IMR-90 (cell line): ENCODE measurements around the gene ITGB1. TPM values are rescaled to one million over a fixed set of nuclear protein-coding genes. Genes with fewer than 3 reads are reported as not detected.
A peak's percentile ranks its signal among the peaks of the same experiment; 100 is the strongest.
"Not testable (repeated sequence)": the region's sequence is repeated elsewhere in the genome, so short reads cannot be mapped to it uniquely, and the experiment has no call there.

ENCODE experiments used
- ATAC-seq: fragments of 200-7000 bp; cut with Tn5 transposase; 2 replicates; pipeline ENCODE4 v1.9.1; 2020; ENCODE audit warnings: low read depth, mild to moderate bottlenecking, moderate library complexity
- BruUV-seq: library from RNA; stranded (reverse); fragments of 400-500 nt; replicated peaks from 2 replicates; lab custom pipeline; 2021; lab: Mats Ljungman, UMichigan
- CTCF ChIA-PET: fragments of 300-600 bp; formaldehyde crosslinking; extraction: SDS; loops from one replicate; lab custom pipeline; 2021; ENCODE audit warnings: antibody characterized with exemption; lab: Yijun Ruan, JAX
- POLR2A ChIA-PET: fragments of 300-600 bp; sonication (Branson Sonifier 250); formaldehyde crosslinking; loops from one replicate; lab custom pipeline; 2022; ENCODE audit warnings: antibody characterized with exemption; ENCODE audit not compliant: unreplicated experiment; lab: Charles Lee
- DNase-seq: peaks from one replicate; pipeline ENCODE4 v3.0.0; 2013
- H2AFZ ChIP-seq: replicated peaks from 2 replicates; pipeline ENCODE3; 2013; ENCODE audit warnings: low read length, mild to moderate bottlenecking; ENCODE audit not compliant: poor library complexity
- H2AK5ac ChIP-seq: 2 replicates; pipeline ENCODE4 v1.6.1; 2013; ENCODE audit warnings: low read depth, low read length, inconsistent platforms
- H2AK9ac ChIP-seq: replicated peaks from 2 replicates; pipeline ENCODE3; 2013; ENCODE audit warnings: mild to moderate bottlenecking, low read depth, low read length, moderate library complexity; ENCODE audit not compliant: poor library complexity
- H2BK120ac ChIP-seq: 2 replicates; pipeline ENCODE4 v1.6.1; 2013; ENCODE audit warnings: low read depth, low read length, inconsistent platforms
- H2BK15ac ChIP-seq: 3 replicates; pipeline ENCODE4 v1.6.1; 2013; ENCODE audit warnings: low read depth, low read length, inconsistent platforms
- H2BK20ac ChIP-seq: 2 replicates; pipeline ENCODE4 v1.6.1; 2013; ENCODE audit warnings: low read depth, mild to moderate bottlenecking, inconsistent platforms, low read length, moderate library complexity
- H2BK5ac ChIP-seq: 2 replicates; pipeline ENCODE4 v1.6.1; 2013; ENCODE audit warnings: mild to moderate bottlenecking, low read depth, low read length, inconsistent platforms; ENCODE audit not compliant: poor library complexity, severe bottlenecking
- H3K14ac ChIP-seq: replicated peaks from 2 replicates; pipeline ENCODE4 v1.6.1; 2013; ENCODE audit warnings: low read depth, low read length, inconsistent platforms
- H3K18ac ChIP-seq: 2 replicates; pipeline ENCODE4 v1.6.1; 2013; ENCODE audit warnings: low read depth, low read length, control low read depth
- H3K23ac ChIP-seq: 2 replicates; pipeline ENCODE4 v1.6.1; 2013; ENCODE audit warnings: low read depth, low read length, inconsistent platforms
- H3K27ac ChIP-seq: 2 replicates; pipeline ENCODE4 v1.5.1; 2013; ENCODE audit warnings: mild to moderate bottlenecking, control low read depth, low read length; ENCODE audit not compliant: insufficient read depth
- H3K27me3 ChIP-seq: 2 replicates; pipeline ENCODE4 v1.6.1; 2013; ENCODE audit warnings: low read length; ENCODE audit not compliant: control insufficient read depth, insufficient read depth
- H3K36me3 ChIP-seq: 2 replicates; pipeline ENCODE4 v1.6.1; 2013; ENCODE audit warnings: low read length, mixed read lengths; ENCODE audit not compliant: control insufficient read depth, insufficient read depth
- H3K4ac ChIP-seq: 2 replicates; pipeline ENCODE4 v1.6.1; 2013; ENCODE audit warnings: low read depth, low read length, inconsistent platforms
- H3K4me1 ChIP-seq: 2 replicates; pipeline ENCODE4 v1.6.1; 2013; ENCODE audit warnings: low read length, mixed read lengths; ENCODE audit not compliant: control insufficient read depth, insufficient read depth
- H3K4me2 ChIP-seq: 2 replicates; pipeline ENCODE4 v1.6.1; 2013; ENCODE audit warnings: low read depth, mild to moderate bottlenecking, control low read depth, low read length, moderate library complexity
- H3K4me3 ChIP-seq: 2 replicates; pipeline ENCODE4 v1.5.1; 2013; ENCODE audit warnings: low read depth, mild to moderate bottlenecking, control low read depth, low read length, moderate library complexity; ENCODE audit not compliant: insufficient read depth
- H3K56ac ChIP-seq: 2 replicates; pipeline ENCODE4 v1.6.1; 2013; ENCODE audit warnings: low read length, inconsistent platforms; ENCODE audit not compliant: insufficient read depth; ENCODE audit errors: extremely low read depth
- H3K79me1 ChIP-seq, 2 experiments: 2 replicates each; pipeline ENCODE4 v1.6.1; 2013; ENCODE audit warnings: low read length in 2 of 2, inconsistent platforms in 1 of 2, low read depth in 1 of 2
- H3K9ac ChIP-seq: 2 replicates; pipeline ENCODE4 v1.6.1; 2013; ENCODE audit warnings: low read depth, low read length, control low read depth
- H3K9me1 ChIP-seq: 2 replicates; pipeline ENCODE4 v1.6.1; 2013; ENCODE audit warnings: low read length, inconsistent platforms; ENCODE audit not compliant: insufficient read depth
- H3K9me3 ChIP-seq: 2 replicates; pipeline ENCODE4 v1.6.1; 2013; ENCODE audit warnings: low read length; ENCODE audit not compliant: control insufficient read depth, insufficient read depth
- H4K20me1 ChIP-seq: 2 replicates; pipeline ENCODE4 v1.6.1; 2013; ENCODE audit warnings: low read length, inconsistent platforms; ENCODE audit not compliant: insufficient read depth
- H4K5ac ChIP-seq: 2 replicates; pipeline ENCODE4 v1.6.1; 2013; ENCODE audit warnings: mild to moderate bottlenecking, low read depth, low read length, control low read depth
- H4K8ac ChIP-seq, 2 experiments: 2 replicates each; pipeline ENCODE4 v1.6.1; 2013; ENCODE audit warnings: low read depth in 2 of 2, low read length in 2 of 2, control low read depth in 1 of 2, inconsistent platforms in 1 of 2
- H4K91ac ChIP-seq: 2 replicates; pipeline ENCODE4 v1.6.1; 2013; ENCODE audit warnings: low read depth, low read length, inconsistent platforms; ENCODE audit not compliant: insufficient read depth
- WGBS, 2 experiments: methylation state at CpG; one replicate each; pipeline versions ENCODE4 v1.1.5 to v1.1.7; 2013; ENCODE audit warnings: missing lambda C conversion rate in 2 of 2; ENCODE audit not compliant: insufficient read length in 1 of 2; ENCODE audit errors: extremely low coverage in 2 of 2; 5-methylcytosine and 5-hydroxymethylcytosine counted together
- dilution Hi-C: fragments of 300-500 bp; cut with HindIII; formaldehyde crosslinking; loops from one replicate; pipeline ENCODE4 v1.14.3; 2018; ENCODE audit warnings: low sequenced_read_pairs; ENCODE audit not compliant: unreplicated experiment
- in situ Hi-C: fragments of 300-500 bp; cut with MboI; formaldehyde crosslinking; loops from 3 replicates; pipeline ENCODE4 v1.14.3; 2019; ENCODE audit warnings: low sequenced_read_pairs, inconsistent platforms, mixed read lengths
- intact Hi-C: fragments of 100-400 bp; cut with micrococcal nuclease; formaldehyde crosslinking; loops from 2 replicates; pipeline ENCODE4 v1.10.0; 2022
- polyA plus RNA-seq, 3 experiments: library from polyadenylated mRNA; depleted of rRNA; stranded (reverse); fragments of >200 nt; gene quantifications; 2 replicates each; pipeline ENCODE4 v1.2.3, GENCODE V29; 2012; ENCODE audit warnings: low replicate concordance in 1 of 3
- total RNA-seq: library from RNA; depleted of rRNA; stranded (reverse); fragments of >200 nt; gene quantifications from 2 replicates; pipeline ENCODE4 v1.2.3, GENCODE V29; 2012

Gene ITGB1
- total and polyA plus RNA-seq, 2 of the 4 experiments (the other 2 are of a cell fraction): 1,331 to 2,066 TPM

DNA sequence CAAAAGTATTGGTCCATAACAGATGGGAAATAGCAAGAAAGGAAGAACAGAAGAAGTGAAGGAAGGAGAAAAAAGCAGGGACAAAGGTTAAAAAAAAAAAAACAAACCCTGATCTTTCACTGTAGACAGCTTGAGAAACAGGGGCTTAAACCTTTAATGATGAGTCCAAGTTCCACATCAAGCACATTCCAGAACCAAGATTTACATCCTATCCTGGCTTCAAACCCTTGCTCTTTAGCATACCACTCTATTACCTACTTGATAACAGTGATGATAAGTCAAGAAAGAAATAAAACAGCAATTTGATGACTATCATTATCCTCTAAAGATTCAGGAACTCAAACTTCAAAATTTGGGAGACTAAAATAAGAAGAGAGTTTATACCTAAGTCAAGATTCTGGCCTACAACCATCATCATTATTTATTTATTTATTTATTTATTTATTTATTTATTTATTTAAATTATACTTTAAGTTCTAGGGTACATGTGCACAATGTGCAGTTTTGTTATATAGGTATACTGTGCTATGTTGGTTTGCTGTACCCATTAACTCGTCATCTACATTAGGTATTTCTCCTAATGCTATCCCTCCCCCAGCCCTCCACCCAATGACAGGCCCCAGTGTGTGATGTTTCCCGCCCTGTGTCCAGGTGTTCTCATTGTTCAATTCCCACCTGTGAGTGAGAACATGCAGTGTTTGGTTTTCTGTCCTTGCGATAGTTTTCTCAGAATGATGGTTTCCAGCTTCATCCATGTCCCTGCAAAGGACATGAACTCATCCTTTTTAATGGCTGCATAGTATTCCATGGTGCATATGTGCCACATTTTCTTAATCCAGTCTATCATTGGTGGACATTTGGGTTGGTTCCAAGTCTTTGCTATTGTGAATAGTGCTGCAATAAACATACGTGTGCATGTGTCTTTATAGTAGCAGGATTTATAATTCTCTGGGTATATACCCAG, 20.1 kb upstream of the ITGB1 start:
- H3K9ac ChIP-seq: not testable (repeated sequence)

More for the DNA sequence above, 20.1 kb upstream of the ITGB1 start:
- H3K79me1 ChIP-seq, H4K8ac ChIP-seq, H2AK5ac ChIP-seq, H2BK5ac ChIP-seq, H3K56ac ChIP-seq, H4K20me1 ChIP-seq, ATAC-seq, BruUV-seq, H3K4ac ChIP-seq, H4K5ac ChIP-seq, H3K9me3 ChIP-seq, H3K18ac ChIP-seq, H3K9me1 ChIP-seq, H3K4me3 ChIP-seq, H2AK9ac ChIP-seq, H3K14ac ChIP-seq, H3K27ac ChIP-seq, H2AFZ ChIP-seq, H2BK20ac ChIP-seq, H3K36me3 ChIP-seq, in situ Hi-C loops, H3K4me2 ChIP-seq, DNase-seq, H3K23ac ChIP-seq, H2BK120ac ChIP-seq, H3K27me3 ChIP-seq, intact Hi-C loops, POLR2A ChIA-PET, dilution Hi-C loops, CTCF ChIA-PET, H4K91ac ChIP-seq: not testable (repeated sequence)
- peak overlapping the region; percentile 42; the same call in 2 of the 3 replicates for H2BK15ac ChIP-seq
- H3K4me1 ChIP-seq: peaks cover 14% of the 10 kb centered on the region
- WGBS, 2 experiments: no CpG with 5 or more reads among the region's 4 CpGs
